ENCODE measurements around the gene CLEC4C.
"Not testable (repeated sequence)": the region's sequence is repeated elsewhere in the genome, so short reads cannot be mapped to it uniquely, and the experiment has no call there.

CLEC4C gene, protein sequence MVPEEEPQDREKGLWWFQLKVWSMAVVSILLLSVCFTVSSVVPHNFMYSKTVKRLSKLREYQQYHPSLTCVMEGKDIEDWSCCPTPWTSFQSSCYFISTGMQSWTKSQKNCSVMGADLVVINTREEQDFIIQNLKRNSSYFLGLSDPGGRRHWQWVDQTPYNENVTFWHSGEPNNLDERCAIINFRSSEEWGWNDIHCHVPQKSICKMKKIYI
- long read RNA-seq, donor 1 = 0 reads
- long read RNA-seq, donor 2 = 0 reads
- long read RNA-seq, donor 3 = 0 reads
- long read RNA-seq, donor 4 = 0 reads
- long read RNA-seq, donor 5 = 0 reads
- long read RNA-seq, donor 6 = 0 reads
- long read RNA-seq, donor 7 = 0 reads
- long read RNA-seq, donor 8 = 0 reads

DNA sequence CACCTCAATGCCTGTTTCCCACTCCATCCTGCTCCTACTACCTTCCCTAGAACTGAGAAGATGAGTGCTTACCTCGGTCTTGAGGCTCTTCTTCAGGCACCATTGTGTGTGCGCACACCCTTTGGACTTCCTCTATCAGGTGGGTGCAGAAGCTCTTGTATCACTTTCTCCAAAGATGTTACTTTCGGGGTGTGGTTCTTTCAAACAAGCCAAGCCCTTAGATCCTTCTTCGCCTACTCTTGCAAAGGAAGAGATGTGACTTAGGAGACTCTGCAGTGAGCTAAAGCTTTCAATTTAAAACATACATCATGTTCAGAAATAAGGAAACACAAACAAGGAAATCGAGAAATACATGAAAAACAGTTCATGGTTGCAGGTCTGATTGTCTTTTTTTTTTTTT is at the start of gene CLEC4C:
TSS of gene CLEC4C (minus strand) at position 130 of the 400 bp plus-strand sequence. CDS start at position 103, 27 bp downstream.
- DNase-seq = no peak

- DNase-seq = no peak
Observed at GRCh38 chr12:7793211-7793610, 46.0 kb upstream of the CLEC4C start.

DNA sequence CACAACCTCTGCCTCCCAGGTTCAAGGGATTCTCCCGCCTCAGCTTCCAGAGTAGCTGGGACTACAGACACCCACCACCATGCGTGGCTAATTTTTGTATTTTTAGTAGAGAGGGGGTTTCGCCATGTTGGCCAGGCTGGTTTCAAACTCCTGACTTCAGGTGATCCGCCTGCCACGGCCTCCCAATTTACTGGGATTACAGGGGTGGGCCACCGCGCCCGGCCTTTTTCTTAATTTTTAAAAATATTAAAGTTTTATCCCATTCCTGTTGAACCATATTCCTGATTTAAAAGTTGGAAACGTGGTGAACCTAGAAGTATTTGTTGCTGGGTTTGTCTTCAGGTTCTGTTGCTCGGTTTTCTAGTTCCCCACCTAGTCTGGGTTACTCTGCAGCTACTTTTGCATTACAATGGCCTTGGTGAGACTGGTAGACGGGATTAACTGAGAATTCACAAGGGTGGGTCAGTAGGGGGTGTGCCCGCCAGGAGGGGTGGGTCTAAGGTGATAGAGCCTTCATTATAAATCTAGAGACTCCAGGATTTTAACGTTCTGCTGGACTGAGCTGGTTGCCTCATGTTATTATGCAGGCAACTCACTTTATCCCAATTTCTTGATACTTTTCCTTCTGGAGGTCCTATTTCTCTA is 41.8 kb upstream of the CLEC4C start, which contains the start of gene NANOG:
TSS of gene NANOG (plus strand) at position 519 of the 645 bp plus-strand sequence. CDS start 213 bp downstream, outside the sequence.
- DNase-seq = not testable (repeated sequence)

DNA sequence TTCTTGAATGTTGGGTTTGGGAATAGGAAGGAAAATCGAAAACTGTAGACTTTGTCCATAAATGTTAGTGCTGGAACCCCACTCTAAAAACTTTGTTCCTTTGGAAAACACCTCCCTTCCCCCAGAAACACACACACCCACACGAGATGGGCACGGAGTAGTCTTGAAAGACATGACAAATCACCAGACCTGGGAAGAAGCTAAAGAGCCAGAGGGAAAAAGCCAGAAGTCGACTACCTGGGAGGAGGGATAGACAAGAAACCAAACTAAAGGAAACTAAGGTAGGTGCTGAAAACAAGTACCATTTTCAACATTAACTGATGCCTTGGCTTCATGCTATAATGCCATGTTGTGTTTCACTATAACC is 41.1 kb upstream of the CLEC4C start:
- no peak for DNase-seq

DNA sequence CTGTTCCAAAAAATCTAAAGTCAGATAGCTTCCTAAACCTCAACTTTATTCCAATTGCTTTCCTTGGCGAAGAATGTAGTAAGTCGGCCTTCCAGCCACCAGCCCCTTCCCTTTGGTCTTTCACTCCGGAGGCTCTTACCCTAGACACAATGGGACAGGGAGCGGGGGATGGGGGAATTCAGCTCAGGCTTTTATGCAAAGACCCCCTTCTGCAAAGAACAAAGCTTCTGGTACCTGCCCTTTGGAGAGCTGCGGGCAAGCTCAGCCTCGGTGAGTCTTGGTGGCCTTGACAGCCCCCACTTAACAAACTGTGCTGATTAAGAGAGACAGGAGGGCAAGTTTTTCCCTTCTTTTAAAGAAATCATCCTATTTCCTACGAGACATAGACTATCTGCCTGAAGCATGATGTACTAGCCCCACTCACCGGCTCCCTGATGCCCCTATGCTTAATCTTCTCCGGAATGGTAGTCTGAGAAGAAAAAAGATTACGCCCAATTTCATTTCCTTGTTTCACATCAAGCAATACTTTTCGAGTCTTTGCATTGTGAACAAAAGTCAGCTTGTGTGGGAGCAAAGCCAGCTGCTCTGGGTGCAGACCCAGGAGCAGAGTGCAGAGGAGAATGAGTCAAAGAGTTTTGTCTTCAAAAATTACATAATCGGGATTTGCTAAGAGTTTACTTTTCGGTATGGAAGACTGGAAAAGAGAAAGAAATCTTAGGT is 40.6 kb upstream of the CLEC4C start:
- DNase-seq = no peak

- no peak for DNase-seq
Observed at GRCh38 chr12:7784701-7785100, 37.5 kb upstream of the CLEC4C start.

GRCh38 chr12:7783433-7783832 is 36.3 kb upstream of the CLEC4C start:
- DNase-seq = not testable (repeated sequence)

GRCh38 chr12:7782055-7782454 is 34.9 kb upstream of the CLEC4C start:
- DNase-seq = no peak

DNA sequence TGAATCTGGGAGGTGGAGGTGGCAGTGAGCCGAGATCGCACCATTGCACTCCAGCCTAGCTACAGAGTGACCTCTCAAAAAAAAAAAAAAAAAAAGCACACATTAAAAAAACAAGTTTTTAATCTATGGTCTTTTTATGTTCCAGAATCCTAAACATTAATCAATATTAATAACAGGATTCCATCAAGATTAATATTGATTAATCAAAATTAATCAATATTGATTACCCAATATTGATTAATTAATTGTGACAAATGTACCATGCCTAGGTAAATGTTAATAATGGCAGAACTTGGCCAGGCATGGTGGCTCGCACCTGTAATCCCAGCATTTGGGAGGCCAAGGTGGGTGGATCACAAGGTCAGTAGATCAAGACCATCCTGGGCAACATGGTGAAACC is 34.1 kb upstream of the CLEC4C start:
- no peak for DNase-seq

DNA sequence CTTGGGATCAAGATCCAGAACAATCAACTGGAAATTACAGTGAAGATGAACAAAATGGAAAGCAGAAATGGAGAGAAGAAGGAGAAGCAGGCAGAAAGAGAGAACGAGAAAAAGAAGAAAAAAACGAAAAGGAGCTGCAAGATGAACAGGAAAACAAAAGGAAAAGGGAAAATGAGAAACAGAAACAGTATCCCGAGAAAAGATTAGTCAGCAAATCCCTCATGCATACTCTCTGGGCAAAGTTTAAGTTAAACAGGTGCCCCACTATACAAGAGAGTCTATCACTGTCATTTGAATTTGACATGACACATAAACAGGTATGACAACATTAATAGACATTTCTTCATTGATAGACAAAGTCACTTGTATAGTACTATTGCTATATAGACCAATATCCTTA is 22.8 kb upstream of the CLEC4C start:
- no peak for DNase-seq

GRCh38 chr12:7758766-7759140 is 11.6 kb upstream of the CLEC4C start:
- DNase-seq = no peak

- DNase-seq = no peak
Observed at GRCh38 chr12:7756993-7757392, 9.8 kb upstream of the CLEC4C start.

DNA sequence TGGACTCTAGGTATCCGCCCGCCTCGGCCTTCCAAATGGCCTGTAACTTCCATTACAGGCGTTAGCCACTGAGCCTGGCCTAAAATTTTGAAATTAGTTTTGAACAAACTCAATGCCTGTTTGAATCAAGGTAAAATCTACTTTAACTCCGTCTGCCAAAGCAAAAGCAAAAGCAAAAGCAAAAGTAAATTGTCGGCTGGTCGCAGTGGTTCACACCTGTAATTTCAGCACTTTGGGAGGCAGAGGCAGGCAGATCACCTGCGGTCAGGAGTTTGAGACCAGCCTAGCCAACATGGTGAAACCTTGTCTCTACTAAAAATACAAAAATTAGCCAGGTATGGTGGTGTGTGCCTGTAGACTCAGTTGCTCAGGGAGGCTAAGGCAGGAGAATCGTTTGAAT is 8.5 kb upstream of the CLEC4C start:
- DNase-seq = not testable (repeated sequence)

GRCh38 chr12:7751941-7752922 is 5.1 kb upstream of the CLEC4C start:
- DNase-seq = not testable (repeated sequence)

- no peak for DNase-seq
Observed at GRCh38 chr12:7751394-7751793, 4.2 kb upstream of the CLEC4C start.

GRCh38 chr12:7750350-7750749 is 3.2 kb upstream of the CLEC4C start:
- DNase-seq = no peak

DNA sequence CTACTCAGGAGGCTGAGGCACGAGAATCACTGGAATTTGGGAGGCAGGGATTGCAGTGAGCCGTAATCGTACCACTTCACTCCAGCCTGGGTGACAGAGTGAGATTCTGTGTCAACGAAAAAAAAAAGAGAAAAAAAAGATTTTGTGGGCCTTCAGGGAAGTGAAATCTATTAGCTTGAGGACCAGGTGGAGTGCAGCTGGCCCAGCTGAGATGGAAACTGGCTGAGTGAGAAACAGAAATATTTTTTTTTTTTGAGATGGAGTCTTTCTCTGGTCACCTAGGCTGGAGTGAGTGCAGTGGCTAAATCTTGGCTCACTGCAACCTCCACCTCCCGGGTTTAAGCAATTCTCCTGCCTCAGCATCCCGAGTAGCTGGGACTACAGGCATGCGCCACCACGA is 2.3 kb upstream of the CLEC4C start:
- DNase-seq = no peak

DNA sequence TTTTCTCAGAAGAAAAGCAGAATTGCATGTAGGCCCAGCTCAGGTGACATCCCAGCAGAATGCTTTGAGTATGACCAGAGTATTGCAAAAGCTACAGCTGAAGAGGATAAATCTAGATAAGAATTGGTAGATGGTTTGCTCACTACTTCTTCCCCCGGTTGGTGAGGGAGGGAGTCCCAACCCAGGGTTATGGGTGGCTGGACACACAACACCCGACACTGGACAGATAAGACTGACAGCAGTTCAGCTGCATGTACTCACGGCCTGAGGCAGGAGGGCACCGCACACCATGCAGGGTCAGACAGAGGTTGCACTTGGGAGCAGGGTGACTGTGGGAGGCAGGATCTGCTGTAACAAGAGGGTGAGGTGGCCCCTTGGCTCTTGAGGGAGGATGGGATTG is 1.7 kb upstream of the CLEC4C start:
- no peak for DNase-seq

GRCh38 chr12:7732993-7733392 is 14.2 kb downstream of the CLEC4C start:
- no peak for DNase-seq

- DNase-seq = peak; percentile 4
Observed at GRCh38 chr12:7731486-7731885, 15.7 kb downstream of the CLEC4C start.

DNA sequence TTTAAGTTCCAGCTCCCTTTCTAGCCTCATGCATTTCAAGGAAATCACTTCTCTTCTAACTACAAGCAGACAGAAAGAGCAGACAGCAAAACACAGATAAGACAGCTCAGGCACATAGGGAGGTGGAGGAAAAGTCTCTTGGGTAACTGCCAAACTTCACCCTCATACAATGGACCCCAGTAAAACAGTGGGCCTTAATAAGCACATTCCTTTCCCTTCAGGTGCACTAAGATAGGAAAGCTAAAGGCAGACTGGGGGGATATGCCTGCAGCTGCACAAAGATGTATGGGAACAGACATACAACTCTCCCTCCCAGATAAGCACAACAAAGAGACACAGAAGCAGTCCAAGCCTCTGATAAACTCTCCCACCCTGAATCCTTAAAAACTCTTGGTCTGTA is 16.2 kb downstream of the CLEC4C start:
- not testable (repeated sequence) for DNase-seq

GRCh38 chr12:7729746-7730145 is 17.4 kb downstream of the CLEC4C start:
- no peak for DNase-seq
